HG03135 (cell line): ENCODE data around the gene EFCAB6.

Source experiments
- ATAC-seq: cut with Tn5 transposase; IDR thresholded peaks from one replicate; pipeline ENCODE4 v1.9.1; 2021; ENCODE audit warnings: mild to moderate bottlenecking, moderate library complexity; ENCODE audit not compliant: unreplicated experiment

EFCAB6 gene

DNA sequence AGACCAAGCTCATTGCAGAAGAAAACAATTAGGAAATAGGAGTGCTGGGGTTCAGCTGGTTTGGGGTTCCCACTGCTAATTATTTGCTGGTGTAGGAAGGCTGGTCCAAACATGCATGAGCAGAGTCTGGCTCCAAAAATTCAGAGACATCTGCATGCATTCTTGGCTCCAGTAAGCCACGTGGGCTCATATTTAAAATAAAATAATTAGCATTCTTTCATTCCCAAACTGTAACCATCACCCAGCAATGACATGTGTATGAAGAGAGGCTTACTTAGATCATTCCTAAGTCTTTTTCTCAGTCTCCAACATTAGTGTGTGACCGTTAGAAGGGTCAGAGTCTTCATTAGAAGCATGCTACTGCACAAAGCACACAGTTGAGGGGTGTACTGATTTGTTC lies 58.4 kb downstream of the EFCAB6 start:
- no peak for ATAC-seq

DNA sequence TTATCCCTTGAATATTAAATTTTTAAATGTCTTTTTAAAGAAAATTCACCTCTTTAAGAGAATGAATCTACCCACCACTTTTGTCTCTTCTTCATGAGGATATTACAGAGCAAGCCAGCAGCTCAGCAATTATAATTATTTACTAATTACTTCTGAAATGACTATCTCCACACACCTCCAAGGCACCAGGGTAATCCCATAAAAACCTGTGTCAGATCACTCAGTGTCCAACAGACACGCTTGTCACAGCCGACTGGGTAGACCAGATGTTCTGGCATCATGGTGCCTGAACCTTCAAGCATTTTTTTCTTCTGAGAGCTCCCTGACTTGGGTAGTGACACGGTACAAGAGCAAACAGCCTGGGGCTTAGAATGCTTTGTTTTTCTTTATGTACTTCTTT lies 61.4 kb downstream of the EFCAB6 start:
- ATAC-seq, result no peak

DNA sequence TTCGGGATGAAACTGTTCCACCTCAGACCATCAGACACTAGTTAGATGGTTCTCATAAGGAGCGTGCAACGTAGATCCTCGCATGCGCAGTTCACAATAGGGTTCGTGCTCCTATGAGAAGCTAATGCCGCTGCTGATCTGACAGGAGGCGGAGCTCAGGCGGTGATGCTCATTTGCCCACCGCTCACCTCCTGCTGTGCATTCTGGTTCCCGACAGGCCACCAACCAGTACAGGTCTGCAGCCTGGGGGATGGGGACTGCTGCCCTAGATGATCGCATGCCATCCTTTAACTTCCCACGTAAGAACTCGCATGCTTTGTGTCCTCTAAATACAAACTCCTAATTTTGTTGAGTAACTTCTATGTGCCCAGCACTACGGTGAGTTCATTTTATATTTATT lies 62.6 kb downstream of the EFCAB6 start:
- no peak for ATAC-seq

DNA sequence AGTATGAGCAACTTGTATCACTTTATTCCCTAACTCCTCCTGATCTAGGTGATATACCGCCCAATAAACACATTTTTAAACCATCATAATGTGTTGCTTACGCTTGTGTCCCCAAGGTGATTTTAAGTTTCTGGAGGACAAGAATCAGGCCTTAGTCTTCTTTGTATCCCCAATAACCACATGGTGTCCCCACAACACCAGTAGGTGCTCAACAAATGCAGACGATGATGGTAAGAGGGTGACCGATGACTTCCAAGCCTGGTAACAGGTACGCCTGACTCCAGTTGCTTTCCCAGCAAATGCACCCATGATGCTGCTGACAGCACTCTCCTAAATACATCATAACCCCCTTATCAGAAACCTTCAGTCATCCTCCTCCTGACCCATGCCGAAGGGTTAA lies 64.2 kb downstream of the EFCAB6 start:
- no peak for ATAC-seq

DNA sequence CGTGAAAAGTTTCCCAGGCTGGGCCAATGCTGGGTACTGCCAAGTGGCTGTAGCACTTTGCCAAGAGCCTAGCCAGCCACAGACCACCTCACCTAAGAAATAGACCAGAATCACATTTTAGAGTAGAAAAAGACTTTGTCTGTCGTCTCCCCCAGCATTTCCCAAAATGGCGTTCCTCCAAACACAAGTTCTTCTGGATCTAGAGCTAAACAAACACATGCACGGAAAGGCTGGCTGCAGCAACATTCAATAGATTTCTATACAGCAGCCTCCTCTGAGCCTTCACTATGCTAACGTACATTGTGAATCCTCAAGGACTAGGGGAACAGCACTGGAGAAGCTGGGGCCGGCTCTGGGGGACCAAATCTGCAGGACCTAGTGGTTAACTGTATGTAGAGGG lies 65.0 kb downstream of the EFCAB6 start:
- no peak for ATAC-seq

DNA sequence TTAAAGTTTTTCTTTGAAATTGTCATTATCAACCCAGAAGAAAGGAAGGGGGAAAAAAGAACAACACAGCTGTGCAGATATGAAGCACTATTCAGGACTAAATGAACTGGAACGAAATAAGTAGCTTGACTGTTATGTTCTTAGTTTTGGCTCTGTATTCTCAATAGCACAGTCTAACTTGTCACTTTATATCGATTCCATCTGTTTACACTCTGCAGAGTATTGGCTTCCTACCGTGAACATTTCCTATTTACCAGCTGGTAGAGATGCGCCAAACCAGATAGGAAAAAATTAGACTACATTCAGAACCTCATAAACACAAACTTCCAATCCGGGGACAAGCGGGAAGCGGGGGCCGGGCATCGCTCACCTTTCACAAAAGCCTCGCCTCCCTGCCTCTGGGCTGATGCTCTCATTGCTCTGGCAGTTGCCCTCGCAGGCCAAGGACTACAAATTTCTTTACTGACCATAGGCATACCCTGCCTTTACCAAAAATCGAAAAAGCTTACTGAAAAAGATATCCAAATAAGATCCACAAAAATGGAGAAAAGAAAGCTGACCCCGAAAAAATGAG lies 66.2 kb downstream of the EFCAB6 start:
- no peak for ATAC-seq

DNA sequence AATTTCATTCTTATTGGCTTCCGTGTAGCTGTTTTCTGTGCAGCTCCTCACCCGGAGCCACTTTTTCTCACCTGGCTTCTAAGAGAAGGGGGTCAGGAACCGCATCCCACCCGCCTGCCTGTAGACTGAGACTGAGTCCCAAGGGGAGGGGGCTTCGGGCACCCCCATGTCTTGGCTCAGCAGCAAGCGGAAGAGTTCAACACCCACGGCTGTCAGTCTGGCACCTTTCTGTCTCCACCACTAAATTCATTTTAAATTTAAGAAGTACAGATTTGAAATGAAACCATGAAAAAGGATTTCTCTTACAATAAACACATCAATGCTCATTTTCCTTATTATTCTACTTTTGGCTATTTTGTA lies 66.7 kb downstream of the EFCAB6 start:
- ATAC-seq, result no peak

DNA sequence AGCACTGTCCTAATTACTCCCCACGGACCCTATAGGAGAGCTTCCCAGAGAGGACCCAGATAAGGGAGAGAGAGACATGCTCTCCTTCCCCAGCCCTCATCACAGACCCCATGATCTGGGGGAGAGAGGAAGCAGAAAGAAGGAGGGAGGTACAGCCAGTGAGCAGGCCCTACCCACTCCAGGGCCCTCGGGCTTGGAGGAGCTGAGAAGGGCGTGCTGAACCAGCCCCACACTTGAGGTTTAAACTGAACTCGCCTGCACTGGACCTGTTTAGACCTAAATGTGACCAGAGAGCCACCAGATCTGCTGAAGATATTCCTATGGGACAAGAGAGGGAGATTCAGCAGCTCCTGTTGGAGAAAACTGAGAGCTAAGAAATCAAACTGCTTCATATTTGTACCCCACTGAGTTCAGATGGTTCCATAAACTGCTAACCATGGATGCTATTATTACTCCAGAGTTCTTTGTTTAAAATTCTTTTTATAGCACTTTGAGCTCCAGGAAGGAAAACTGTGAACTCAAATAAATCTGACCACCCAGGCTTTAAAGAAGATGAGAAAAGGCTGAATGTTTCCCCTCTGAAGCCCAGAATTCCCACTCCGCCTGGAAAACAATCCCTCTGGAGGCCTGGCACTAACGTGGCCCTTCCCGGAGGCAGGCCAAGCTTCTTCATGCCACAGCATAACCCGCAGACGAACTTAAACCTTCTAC lies 67.2 kb downstream of the EFCAB6 start:
- ATAC-seq, result no peak

DNA sequence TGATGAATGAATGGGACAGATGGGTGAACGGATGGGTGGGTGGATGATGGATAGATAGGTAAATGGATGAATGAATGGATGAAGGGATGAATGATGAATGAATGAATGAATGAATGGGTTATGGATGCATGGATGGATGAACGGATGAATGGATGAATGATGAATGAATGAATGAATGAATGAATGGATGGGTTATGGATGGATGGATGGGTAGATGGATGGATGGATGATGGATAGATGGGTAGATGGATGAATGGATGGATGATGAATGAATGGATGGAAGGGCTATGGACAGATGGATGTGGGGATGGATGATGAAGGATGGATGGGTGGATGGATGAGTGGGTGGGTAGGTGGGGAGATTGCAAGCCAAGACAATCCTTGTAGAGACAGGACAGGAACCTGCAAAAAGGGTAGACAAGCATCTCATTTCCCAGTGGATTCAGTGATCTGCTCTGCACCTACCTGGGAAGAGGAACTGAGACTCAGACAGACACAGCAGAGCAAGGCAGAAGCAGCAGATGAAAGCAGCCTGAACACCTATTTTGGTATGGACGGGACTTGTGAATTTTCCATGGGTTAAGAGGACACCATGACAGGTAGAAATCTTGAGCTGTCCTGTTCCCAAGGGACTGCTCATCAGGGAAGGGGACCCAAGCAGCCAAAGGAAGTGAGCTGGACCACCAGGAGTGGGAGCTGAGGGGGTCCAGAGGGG lies 68.0 kb downstream of the EFCAB6 start:
- ATAC-seq, result no peak

DNA sequence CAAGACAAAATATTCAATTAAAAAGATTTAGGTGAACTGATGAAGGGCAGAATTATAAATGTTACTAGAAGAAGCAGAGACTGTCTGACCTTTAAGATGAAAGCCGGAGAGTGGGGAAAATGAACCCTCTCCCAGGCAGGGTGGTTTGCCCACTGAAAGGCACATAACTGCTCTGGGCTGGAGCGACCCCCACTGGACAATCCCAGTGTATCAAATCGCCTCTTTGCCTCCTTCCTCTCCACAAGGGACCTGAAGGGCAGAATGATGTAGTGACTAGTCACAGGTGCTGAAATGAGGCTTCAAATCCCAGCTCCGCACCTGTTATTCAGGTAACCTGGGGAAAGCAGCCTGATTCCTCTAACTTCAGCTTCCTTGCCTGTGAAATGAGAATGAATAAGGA lies 69.0 kb downstream of the EFCAB6 start:
- ATAC-seq, result no peak

DNA sequence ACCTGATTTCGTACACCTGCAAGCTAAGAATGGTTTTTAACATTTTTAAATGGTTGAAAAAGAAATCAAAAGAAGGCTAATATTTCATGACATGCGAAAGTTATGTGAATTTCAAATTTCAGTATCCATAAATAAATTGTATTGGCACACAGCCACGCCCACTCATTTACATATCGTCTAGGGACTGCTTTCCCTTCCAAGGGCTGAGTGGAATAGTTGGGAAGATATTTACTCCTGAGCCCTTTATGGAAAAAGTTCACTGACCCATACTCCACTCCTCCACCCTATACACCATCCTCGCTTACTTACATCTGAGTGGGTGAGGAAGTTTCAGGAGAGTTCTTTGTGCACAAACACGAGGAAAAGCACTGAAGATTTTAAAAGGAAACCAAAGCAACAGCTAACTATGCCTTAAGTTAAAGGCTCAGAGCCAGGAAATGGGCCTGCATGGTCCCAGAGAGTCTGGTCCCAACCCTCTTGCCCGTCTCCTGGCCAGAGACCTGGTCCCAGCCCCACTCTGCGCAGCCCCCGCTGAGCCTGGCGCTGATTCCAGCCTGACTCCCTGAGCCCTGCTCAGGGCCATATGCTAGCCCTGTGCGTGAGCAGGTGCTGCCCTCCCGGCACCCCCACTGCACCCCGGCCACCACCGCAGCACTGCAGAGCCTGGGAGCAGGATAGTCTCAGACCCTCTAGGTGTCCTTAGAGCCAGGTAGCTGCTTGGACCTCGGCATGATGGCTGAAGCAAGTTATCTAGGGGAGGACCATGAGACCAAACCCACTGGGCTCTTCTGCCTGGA lies 69.8 kb downstream of the EFCAB6 start:
- ATAC-seq, result no peak

DNA sequence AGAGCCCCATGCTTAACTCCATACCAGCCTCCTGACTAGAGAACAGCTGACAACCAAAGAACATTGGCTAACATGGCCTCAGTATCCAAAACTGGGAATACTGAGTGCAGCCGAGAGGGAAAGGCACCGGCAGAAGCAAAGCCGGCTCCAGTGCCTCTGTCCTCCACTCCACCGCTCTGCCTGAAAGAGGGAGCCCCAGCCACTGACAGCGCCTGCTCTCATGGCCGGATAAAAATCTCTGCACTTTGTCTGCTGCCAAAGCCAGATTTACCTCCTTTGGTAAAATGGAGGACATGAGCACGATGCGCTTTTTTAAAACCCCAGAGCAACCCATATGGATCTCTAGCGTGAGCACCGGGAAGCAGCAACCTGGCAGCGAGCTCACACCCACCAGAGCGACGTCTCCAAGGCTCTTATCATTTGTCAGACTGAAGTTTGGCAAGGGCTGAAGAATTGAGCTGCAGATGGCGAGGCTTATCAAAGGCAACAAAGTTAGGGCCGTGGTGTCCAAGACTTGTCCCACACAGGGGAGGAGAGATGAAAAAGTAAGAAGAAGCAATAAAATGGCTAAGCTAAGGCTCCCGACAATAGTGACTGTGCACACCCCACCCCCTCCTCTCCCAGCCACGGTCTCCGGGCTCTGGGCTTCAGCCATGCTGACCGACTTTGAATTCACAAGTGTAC lies 71.4 kb downstream of the EFCAB6 start:
- no peak for ATAC-seq

DNA sequence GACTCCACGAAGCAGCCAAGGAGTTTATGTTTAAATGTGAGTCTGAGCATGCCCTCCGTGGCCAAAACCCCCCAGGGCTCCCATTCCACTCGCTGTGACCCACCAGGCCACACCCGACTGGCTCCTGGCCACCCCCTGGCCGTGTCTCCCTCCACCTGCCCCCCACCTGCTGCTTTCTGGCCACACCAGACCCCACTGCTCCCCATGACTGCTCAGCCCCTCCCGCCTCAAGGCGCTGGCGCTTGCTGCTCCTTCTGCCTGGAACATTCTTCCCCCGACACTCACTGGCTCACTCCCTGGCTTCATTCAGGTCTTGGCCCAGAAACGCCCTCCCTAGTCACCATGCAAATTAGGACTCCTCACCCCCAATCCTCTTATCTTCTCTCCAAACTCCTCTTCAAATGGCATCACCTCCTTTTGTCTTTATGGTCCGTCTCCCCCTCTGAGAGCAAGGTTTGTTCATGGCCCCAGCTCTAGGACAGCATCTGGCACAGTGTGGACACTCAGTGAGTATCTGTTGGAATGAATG lies 72.2 kb downstream of the EFCAB6 start:
- ATAC-seq, result no peak

DNA sequence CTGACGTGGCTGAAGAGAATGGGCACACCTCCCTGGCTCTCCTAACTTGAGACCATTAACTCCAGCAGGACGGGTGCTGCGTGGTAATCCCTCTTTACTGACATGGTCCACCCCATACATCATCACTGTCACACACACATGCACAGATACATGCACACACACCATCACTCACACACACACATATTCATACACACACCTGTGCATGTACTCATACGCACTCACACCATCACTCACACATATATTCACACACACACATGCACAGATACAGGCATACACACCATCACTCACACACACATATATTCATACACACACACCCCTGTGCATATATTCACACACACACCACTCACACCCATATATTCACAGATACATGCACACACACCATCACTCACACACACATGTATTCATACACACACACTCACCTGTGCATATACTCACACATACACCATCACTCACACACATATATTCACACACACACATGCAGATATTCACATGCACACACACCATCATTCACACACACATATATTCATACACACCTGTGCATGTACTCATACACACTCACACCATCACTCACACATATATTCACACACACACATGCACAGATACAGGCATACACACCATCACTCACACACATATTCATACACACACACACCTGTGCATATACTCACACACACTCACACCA lies 74.8 kb downstream of the EFCAB6 start:
- ATAC-seq, result no peak

DNA sequence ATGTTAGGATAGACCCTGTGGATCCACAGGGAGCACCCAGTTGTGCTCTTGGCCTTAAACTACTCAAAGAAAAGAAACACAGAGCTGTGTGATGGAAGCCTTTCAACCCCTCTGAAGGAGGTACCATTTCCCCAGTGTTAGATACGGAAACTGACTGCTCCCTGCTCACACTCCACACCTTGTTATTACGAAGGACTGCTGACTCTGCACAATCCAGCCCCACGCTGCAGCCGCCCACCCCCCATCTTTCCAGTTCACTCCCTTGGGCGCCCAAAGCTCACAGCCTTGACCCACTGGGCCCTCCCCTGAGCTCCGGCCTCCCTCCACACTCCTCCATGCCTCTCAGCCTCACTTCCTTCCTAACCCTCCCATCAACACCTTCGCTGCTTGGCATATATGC lies 75.5 kb downstream of the EFCAB6 start:
- ATAC-seq, result no peak

DNA sequence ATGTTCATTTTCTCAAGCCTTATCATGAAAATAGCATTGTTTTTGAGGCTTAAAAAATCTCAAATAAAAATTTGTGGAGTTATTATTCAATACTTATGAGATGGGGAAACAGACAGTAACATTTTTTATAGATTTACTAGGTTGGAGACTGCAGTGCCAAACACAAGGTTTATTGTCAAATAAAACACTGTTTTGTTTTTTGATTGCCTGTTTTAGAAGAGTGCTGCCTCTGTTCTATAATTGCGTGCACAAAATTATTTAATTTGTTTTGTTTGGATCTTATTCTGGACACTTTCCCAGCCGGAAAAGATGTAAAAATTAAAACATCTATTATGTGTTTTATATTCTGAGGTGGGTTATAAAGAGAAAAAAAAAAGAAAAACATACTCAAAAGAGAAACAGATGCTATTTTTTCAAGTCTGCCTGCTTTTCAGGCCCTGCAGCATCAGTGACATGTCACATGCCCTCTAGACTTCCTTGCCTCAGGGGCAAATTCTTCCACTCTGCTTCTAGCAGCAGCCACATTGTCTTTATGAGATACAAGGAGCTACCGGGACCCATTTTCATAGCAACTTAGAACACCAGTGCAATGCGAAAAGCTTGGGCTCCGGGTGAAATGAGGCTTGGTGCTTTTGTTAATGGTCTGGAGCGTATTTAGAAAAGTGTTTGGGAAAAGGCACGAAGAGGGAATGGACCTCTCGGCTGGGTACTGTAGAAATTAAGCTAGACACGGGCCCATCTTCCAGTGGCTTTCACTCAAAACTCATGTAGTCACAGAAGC lies 77.5 kb downstream of the EFCAB6 start:
- ATAC-seq, result no peak

DNA sequence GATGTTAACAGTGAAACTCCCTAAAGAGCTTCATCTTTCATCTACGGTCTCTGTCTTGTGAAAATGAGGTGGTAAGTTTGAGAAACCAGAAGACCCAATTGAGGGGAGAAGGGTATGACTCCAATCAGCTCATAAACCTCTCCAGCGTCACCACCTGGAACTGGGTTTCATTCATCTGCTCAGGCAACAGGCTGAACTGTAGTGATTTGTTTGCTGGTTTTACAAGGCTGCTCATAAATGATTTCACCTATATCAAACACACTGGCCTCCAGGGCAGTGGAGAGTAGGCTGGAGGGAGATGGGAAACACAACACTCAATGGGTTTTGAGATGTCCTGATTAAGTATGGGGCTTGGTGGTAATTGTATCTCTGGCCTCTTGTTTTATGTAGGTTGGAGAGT lies 79.0 kb downstream of the EFCAB6 start:
- no peak for ATAC-seq

DNA sequence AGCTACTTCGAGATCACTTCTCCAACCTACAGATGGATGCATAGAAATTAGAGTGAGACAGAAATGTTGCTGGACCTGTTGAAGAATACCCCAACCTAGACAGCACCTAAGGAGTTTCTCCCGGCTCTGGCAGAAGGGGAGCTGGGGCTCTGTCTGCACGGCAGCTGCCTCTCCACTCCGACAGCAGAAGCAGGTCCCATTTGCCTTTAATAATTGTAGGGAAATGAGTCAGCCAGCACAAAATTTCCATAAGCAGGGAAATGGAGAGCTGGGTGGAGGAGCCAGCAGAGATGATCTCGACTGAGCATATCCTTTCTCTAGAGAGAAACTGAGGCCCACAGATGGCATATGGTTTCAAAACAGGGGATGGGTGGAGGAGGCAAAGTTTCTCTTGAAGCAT lies 80.1 kb downstream of the EFCAB6 start:
- ATAC-seq, result no peak

DNA sequence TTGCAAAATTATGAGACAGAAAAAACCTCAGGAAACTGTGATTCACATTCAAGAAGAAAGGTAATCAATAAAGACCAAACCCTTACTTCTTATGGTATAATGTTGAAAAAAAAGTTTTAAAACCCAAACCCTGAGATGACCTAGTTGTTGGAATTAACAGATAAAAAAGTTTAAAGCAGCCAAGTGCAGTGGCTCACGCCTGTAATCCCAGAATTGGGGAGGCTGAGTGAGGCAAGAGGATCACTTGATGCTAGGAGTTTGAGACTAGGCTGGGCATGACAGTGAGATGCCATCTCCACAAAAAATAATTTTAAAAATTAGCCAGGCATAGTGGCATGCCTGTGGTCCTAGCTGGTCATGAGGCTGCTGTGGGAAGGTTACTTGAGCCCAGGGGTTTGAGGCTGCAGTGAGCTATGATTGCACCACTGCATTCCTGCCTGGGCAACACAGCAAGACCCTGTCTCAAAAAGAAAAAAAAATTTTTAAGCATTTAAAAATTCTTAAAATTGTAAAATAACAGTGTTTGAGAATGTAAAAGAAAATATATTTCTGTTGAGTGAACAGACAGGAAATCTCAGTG lies 85.1 kb downstream of the EFCAB6 start:
- no peak for ATAC-seq
